ENCODE results near the gene ZNF521. TPM values are rescaled to one million over a fixed set of nuclear protein-coding genes. Genes with fewer than 3 reads are reported as not detected.

Gene ZNF521
- total RNA-seq, 2 donors from 2014 or later = 21.4 to 26.9 TPM

GRCh38 chr18:25077944-25078723 is 273.8 kb downstream of the ZNF521 start:
- H3K9me3 ChIP-seq (ENCODE audit: control insufficient read depth, low read length) = no peaks in the 10 kb centered on the region
- Mint-ChIP-seq H3K4me3 (no peak overlapping the region), H3K27me3 (ENCODE audit: insufficient read depth) (no peaks in the 10 kb centered on the region), H3K27ac (peak overlapping the region; percentile 27), H3K9me3 (no peaks in the 10 kb centered on the region), H3K4me1 (peaks cover 54% of the 10 kb centered on the region), H3K36me3 (ENCODE audit: low read depth) (peaks cover 2% of the 10 kb centered on the region)
- H3K27ac ChIP-seq (ENCODE audit: low read depth, low read length) = peak overlapping the region; percentile 75
- H3K4me1 ChIP-seq (ENCODE audit: control insufficient read depth, insufficient read depth, low read length) = peaks cover 17% of the 10 kb centered on the region
- no peak for TF ChIP-seq CTCF (conservative IDR thresholded peaks at IDR 0.05)
- DNase-seq = no peak
- H3K27me3 ChIP-seq (ENCODE audit: control insufficient read depth, insufficient read depth, low read length, poor library complexity, severe bottlenecking) = no peaks in the 10 kb centered on the region
- no peak overlapping the region for H3K4me3 ChIP-seq (ENCODE audit: low read length)
- no peaks in the 10 kb centered on the region for H3K36me3 ChIP-seq (ENCODE audit: control insufficient read depth, insufficient read depth, low read length)
- no peak overlapping the region for H3K9ac ChIP-seq (ENCODE audit: extremely low read depth, low read length, poor library complexity, severe bottlenecking)
- 76 to 89% methylated on average over 12 to 18 of the region's 18 CpGs for WGBS, 2 experiments (ENCODE audit: insufficient coverage in 1 of 2, insufficient read length in 1 of 2)

GRCh38 chr18:25077038-25077943 is 274.7 kb downstream of the ZNF521 start:
- 77% methylated on average over 12 to 19 of the region's 19 CpGs for WGBS, 2 experiments (ENCODE audit: insufficient coverage in 1 of 2, insufficient read length in 1 of 2)
- Mint-ChIP-seq H3K4me1 (peaks cover 58% of the 10 kb centered on the region), H3K4me3 (no peak overlapping the region)

More at GRCh38 chr18:25077038-25077943, 274.7 kb downstream of the ZNF521 start:
- no peaks in the 10 kb centered on the region for H3K9me3 Mint-ChIP-seq
- H3K27me3 Mint-ChIP-seq (ENCODE audit: insufficient read depth) = no peaks in the 10 kb centered on the region
- H3K27ac Mint-ChIP-seq = peak overlapping the region; percentile 64
- Histone ChIP-seq H3K9ac (ENCODE audit: extremely low read depth, low read length, poor library complexity, severe bottlenecking) (no peak overlapping the region), H3K27ac (ENCODE audit: low read depth, low read length) (peak overlapping the region; percentile 75), H3K4me3 (ENCODE audit: low read length) (no peak overlapping the region), H3K27me3 (ENCODE audit: control insufficient read depth, insufficient read depth, low read length, poor library complexity, severe bottlenecking) (no peaks in the 10 kb centered on the region), H3K9me3 (ENCODE audit: control insufficient read depth, low read length) (no peaks in the 10 kb centered on the region), H3K4me1 (ENCODE audit: control insufficient read depth, insufficient read depth, low read length) (peaks cover 17% of the 10 kb centered on the region), H3K36me3 (ENCODE audit: control insufficient read depth, insufficient read depth, low read length) (no peaks in the 10 kb centered on the region)
- H3K36me3 Mint-ChIP-seq (ENCODE audit: low read depth) = peaks cover 1% of the 10 kb centered on the region
- TF ChIP-seq CTCF (conservative IDR thresholded peaks at IDR 0.05) = no peak
- peak; percentile 56 for DNase-seq
